Measurements from ENCODE around the gene RAB18.
"Not testable (repeated sequence)": the region's sequence is repeated elsewhere in the genome, so short reads cannot be mapped to it uniquely, and the experiment has no call there.

The RAB18 gene

GRCh38 chr10:27504007-27504807, at the start of gene RAB18:
RAB18 (plus strand) TSS chr10:27504304; CDS start chr10:27504370, 66 bp downstream.
- peak; percentile 99 for DNase-seq

- DNase-seq: no peak
Observed at GRCh38 chr10:27454837-27455236, 49.3 kb upstream of the RAB18 start.

- DNase-seq: peak; percentile 29
Observed at GRCh38 chr10:27457261-27457945, 46.7 kb upstream of the RAB18 start.

- peak; percentile 86 for DNase-seq
Observed at GRCh38 chr10:27457966-27458365, 46.1 kb upstream of the RAB18 start.

- no peak for DNase-seq
Observed at GRCh38 chr10:27461312-27461711, 42.8 kb upstream of the RAB18 start.

GRCh38 chr10:27463961-27464360, 40.1 kb upstream of the RAB18 start:
- no peak for DNase-seq

GRCh38 chr10:27464993-27465392, 39.1 kb upstream of the RAB18 start:
- peak; percentile 98 for DNase-seq

GRCh38 chr10:27465596-27465995, 38.5 kb upstream of the RAB18 start:
- not testable (repeated sequence) for DNase-seq

GRCh38 chr10:27470885-27471284, 33.2 kb upstream of the RAB18 start:
- DNase-seq: no peak

- no peak for DNase-seq
Observed at GRCh38 chr10:27474741-27475140, 29.4 kb upstream of the RAB18 start.

GRCh38 chr10:27479016-27479415, 25.1 kb upstream of the RAB18 start:
- no peak for DNase-seq

- DNase-seq: peak; percentile 80
Observed at GRCh38 chr10:27481486-27481885, 22.6 kb upstream of the RAB18 start.

- DNase-seq: no peak
Observed at GRCh38 chr10:27482984-27483956, 20.8 kb upstream of the RAB18 start.

GRCh38 chr10:27485368-27485767, 18.7 kb upstream of the RAB18 start:
- no peak for DNase-seq

GRCh38 chr10:27485986-27486385, 18.1 kb upstream of the RAB18 start:
- DNase-seq: no peak

- DNase-seq: no peak
Observed at GRCh38 chr10:27490807-27491206, 13.3 kb upstream of the RAB18 start.

- DNase-seq: peak; percentile 12
Observed at GRCh38 chr10:27494116-27494805, 9.8 kb upstream of the RAB18 start.

- DNase-seq: no peak
Observed at GRCh38 chr10:27496137-27496536, 8.0 kb upstream of the RAB18 start.

- no peak for DNase-seq
Observed at GRCh38 chr10:27500096-27500495, 4.0 kb upstream of the RAB18 start.

- DNase-seq: no peak
Observed at GRCh38 chr10:27500886-27501285, 3.2 kb upstream of the RAB18 start.

- DNase-seq: no peak
Observed at GRCh38 chr10:27503498-27504006, 552 bp upstream of the RAB18 start.

GRCh38 chr10:27504808-27505460, 830 bp downstream of the RAB18 start:
- no peak for DNase-seq

Data from MV-4-11 (cell line).